K562 (cell line): ENCODE data around the gene SLC41A3. TPM values are rescaled to one million over a fixed set of nuclear protein-coding genes. Genes with fewer than 3 reads are reported as not detected.
A peak's percentile ranks its signal among the peaks of the same experiment; 100 is the strongest.

Experiments used
- ATAC-seq: fragments of 200-7000 bp; cut with Tn5 transposase; 3 replicates; pipeline ENCODE4 v1.9.1; 2020; ENCODE audit warnings: moderate library complexity
- BruUV-seq: library from RNA; stranded (reverse); fragments of 400-500 nt; replicated peaks from 2 replicates; lab custom pipeline; 2021; lab: Mats Ljungman, UMichigan
- CTCF ChIA-PET: fragments of 300-600 bp; formaldehyde crosslinking; extraction: SDS; loops from one replicate; lab custom pipeline; 2021; ENCODE audit warnings: low intra/inter-chr PET ratio; lab: Yijun Ruan, JAX
- POLR2A ChIA-PET: fragments of 300-600, 350-650 bp; sonication (Branson Sonifier 250); formaldehyde crosslinking; extraction: SDS; loops from one replicate; lab custom pipeline; 2021; ENCODE audit warnings: antibody characterized with exemption, inconsistent platforms; lab: Yijun Ruan, JAX
- DNase-seq, 4 experiments: peaks; one replicate each; pipeline versions ENCODE4 v3.0.0 to v3.0.0-alpha.2; 2011 to 2018; ENCODE audit warnings: low spot score in 3 of 4, mixed read lengths in 3 of 4; ENCODE audit errors: extremely low read depth in 1 of 4
- FAIRE-seq: peaks from 2 replicates; lab custom pipeline; 2011; peaks lifted over from hg19 to GRCh38; lab: Jason Lieb, UNC
- H2AFZ ChIP-seq: 2 replicates; pipeline ENCODE4 v1.6.0; 2011; ENCODE audit warnings: low read depth, low read length, control low read depth, inconsistent platforms
- H3K27ac ChIP-seq: fragments of 200-600 bp; 3 replicates; pipeline ENCODE4 v1.8.0; 2011; ENCODE audit warnings: low read depth, mild to moderate bottlenecking, control low read depth, inconsistent platforms, low read length, moderate library complexity, mixed read lengths; ENCODE audit errors: extremely low read depth
- H3K27me3 ChIP-seq, 2 experiments: fragments of 300-600 bp in 1 of 2; 2 replicates in 1 of 2; 3 replicates in 1 of 2; pipeline versions ENCODE4 v1.6.0 to v1.8.0; 2011; ENCODE audit warnings: inconsistent platforms in 2 of 2, low read length in 2 of 2, mild to moderate bottlenecking in 1 of 2, mixed read lengths in 1 of 2, moderate library complexity in 1 of 2; ENCODE audit not compliant: control insufficient read depth in 2 of 2, insufficient read depth in 2 of 2
- H3K36me3 ChIP-seq: fragments of 300-600 bp; 3 replicates; pipeline ENCODE4 v1.8.0; 2011; ENCODE audit warnings: mild to moderate bottlenecking, low read length, inconsistent platforms; ENCODE audit not compliant: control insufficient read depth, insufficient read depth
- H3K4me1 ChIP-seq, 2 experiments: fragments of 200-600 bp in 1 of 2; replicated peaks in 1 of 2; 2 replicates in 1 of 2; 3 replicates in 1 of 2; pipeline versions ENCODE4 v1.5.1 to v1.8.0; 2011; ENCODE audit warnings: inconsistent platforms in 2 of 2, low read length in 2 of 2, mild to moderate bottlenecking in 1 of 2, mixed read lengths in 1 of 2, moderate library complexity in 1 of 2; ENCODE audit not compliant: control insufficient read depth in 2 of 2, insufficient read depth in 2 of 2
- H3K4me2 ChIP-seq: 2 replicates; pipeline ENCODE4 v1.6.1; 2011; ENCODE audit warnings: low read length, control low read depth, inconsistent platforms, mixed read lengths; ENCODE audit not compliant: insufficient read depth
- H3K4me3 ChIP-seq: fragments of 200-600 bp; sonication (generic), shearing (Covaris generic); 2 replicates; pipeline ENCODE4 v1.5.1; 2016; ENCODE audit warnings: control low read depth, inconsistent platforms
- H3K79me2 ChIP-seq: fragments of 200-600 bp; 3 replicates; pipeline ENCODE4 v1.8.0; 2011; ENCODE audit warnings: low read length, inconsistent platforms; ENCODE audit not compliant: control insufficient read depth, insufficient read depth
- H3K9ac ChIP-seq, 2 experiments: 2 replicates each; pipeline versions ENCODE4 v1.6.0 to v1.6.1; 2011; ENCODE audit warnings: low read depth in 2 of 2, low read length in 2 of 2, control low read depth in 1 of 2, inconsistent platforms in 1 of 2, mild to moderate bottlenecking in 1 of 2, mixed read lengths in 1 of 2; ENCODE audit not compliant: insufficient read depth in 1 of 2
- H3K9me1 ChIP-seq: one replicate; pipeline ENCODE4 v1.6.0; 2011; ENCODE audit warnings: inconsistent platforms, mild to moderate bottlenecking, low read length, moderate library complexity; ENCODE audit not compliant: control insufficient read depth, insufficient read depth
- H3K9me3 ChIP-seq: replicated peaks from 2 replicates; pipeline ENCODE4 v1.5.1; 2011; ENCODE audit warnings: low read depth, low read length, inconsistent platforms; ENCODE audit not compliant: control insufficient read depth, insufficient read depth
- H4K20me1 ChIP-seq: replicated peaks from 2 replicates; pipeline ENCODE4 v1.6.1; 2011; ENCODE audit warnings: low read length, inconsistent platforms, mixed read lengths; ENCODE audit not compliant: control insufficient read depth, insufficient read depth
- MTA1 ChIP-seq: fragments of 450-650 bp; IDR thresholded peaks from 2 replicates; pipeline ENCODE4 v1.6.1; 2017; ENCODE audit warnings: borderline replicate concordance
- ZNF124 ChIP-seq: sonication (generic); formaldehyde crosslinking; IDR thresholded peaks from 2 replicates; pipeline ENCODE4 v1.8.1; 2022; ENCODE audit warnings: missing genetic modification reagents
- ZNF347 ChIP-seq: fragments of 450-650 bp; formaldehyde crosslinking; IDR thresholded peaks from 2 replicates; pipeline ENCODE4 v1.4.0; 2020; ENCODE audit warnings: low read depth, mild to moderate bottlenecking, moderate library complexity
- WGBS: fragments of 100-300 bp; shearing (Covaris generic); methylation state at CpG from one replicate; pipeline ENCODE4 v1.1.6; 2016; ENCODE audit warnings: low coverage, mixed read lengths; ENCODE audit not compliant: insufficient coverage; ENCODE audit errors: missing lambda C conversion rate; 5-methylcytosine and 5-hydroxymethylcytosine counted together
- in situ Hi-C: fragments of 300-500 bp; cut with MboI; formaldehyde crosslinking; loops from 4 replicates; pipeline ENCODE4 v1.15.0; 2018; ENCODE audit warnings: inconsistent platforms, mixed read lengths
- intact Hi-C: fragments of 100-400 bp; cut with micrococcal nuclease; formaldehyde crosslinking; loops from 2 replicates; pipeline ENCODE4 v1.14.2; 2022
- polyA plus RNA-seq, 8 experiments: library from polyadenylated mRNA; depleted of rRNA in 4 of 8; stranded (reverse) in 5 of 8; unstranded in 3 of 8; fragments of >200 nt; fragmentation: Nextera tagmentation in 2 of 8; fragmentation: Illumina TruSeq in 1 of 8; extraction: Ambion mirVana in 2 of 8; extraction: Trizol in 1 of 8; gene quantifications; 2 replicates each; pipeline versions ENCODE4 v1.2.1 to v1.2.3, GENCODE V29; 2011 to 2014; ENCODE audit warnings: inconsistent platforms in 1 of 8, missing spikeins in 1 of 8
- total RNA-seq, 7 experiments: library from RNA; depleted of rRNA in 6 of 7; stranded (reverse); fragments of >200 nt in 6 of 7; fragmentation: Illumina TruSeq in 2 of 7; extraction: Trizol in 2 of 7; gene quantifications; 2 replicates each; pipeline versions ENCODE4 v1.2.1 to v1.2.3, GENCODE V29; 2011 to 2021; ENCODE audit warnings: low replicate concordance in 1 of 7
- TF ChIP-seq, protein P1 (sequence below): sonication (generic); formaldehyde crosslinking; IDR thresholded peaks from 2 replicates; pipeline ENCODE4 v1.9.0; 2022; ENCODE audit warnings: mild to moderate bottlenecking, missing genetic modification reagents
- TF ChIP-seq, protein P2 (sequence below): fragments of 250-450 bp; sonication (Bioruptor Pico); IDR thresholded peaks from 2 replicates; pipeline ENCODE4 v1.8.0; 2021; ENCODE audit warnings: mild to moderate bottlenecking, moderate library complexity
- TF ChIP-seq, protein P3 (sequence below): conservative IDR thresholded peaks from 2 replicates; pipeline ENCODE4 v1.6.1; 2011; ENCODE audit warnings: low read depth, mild to moderate bottlenecking, low read length; ENCODE audit not compliant: control insufficient read depth
- TF ChIP-seq, protein P4 (sequence below), 3 experiments: IDR thresholded peaks in 2 of 3; conservative IDR thresholded peaks in 1 of 3; 2 replicates each; pipeline ENCODE4 v1.5.1; 2011 to 2012; ENCODE audit warnings: low read length in 3 of 3, mild to moderate bottlenecking in 3 of 3, control low read depth in 2 of 3, improper control_type of control experiment in 1 of 3, inconsistent platforms in 1 of 3, low read depth in 1 of 3, mixed read lengths in 1 of 3, moderate library complexity in 1 of 3; ENCODE audit not compliant: insufficient read depth in 2 of 3

Gene SLC41A3
- total and polyA plus RNA-seq, 9 of the 15 experiments (the other 6 are each of a cell fraction or from before 2014, with no cell fraction given): 4.1 to 20.7 (median 11.2) TPM

DNA sequence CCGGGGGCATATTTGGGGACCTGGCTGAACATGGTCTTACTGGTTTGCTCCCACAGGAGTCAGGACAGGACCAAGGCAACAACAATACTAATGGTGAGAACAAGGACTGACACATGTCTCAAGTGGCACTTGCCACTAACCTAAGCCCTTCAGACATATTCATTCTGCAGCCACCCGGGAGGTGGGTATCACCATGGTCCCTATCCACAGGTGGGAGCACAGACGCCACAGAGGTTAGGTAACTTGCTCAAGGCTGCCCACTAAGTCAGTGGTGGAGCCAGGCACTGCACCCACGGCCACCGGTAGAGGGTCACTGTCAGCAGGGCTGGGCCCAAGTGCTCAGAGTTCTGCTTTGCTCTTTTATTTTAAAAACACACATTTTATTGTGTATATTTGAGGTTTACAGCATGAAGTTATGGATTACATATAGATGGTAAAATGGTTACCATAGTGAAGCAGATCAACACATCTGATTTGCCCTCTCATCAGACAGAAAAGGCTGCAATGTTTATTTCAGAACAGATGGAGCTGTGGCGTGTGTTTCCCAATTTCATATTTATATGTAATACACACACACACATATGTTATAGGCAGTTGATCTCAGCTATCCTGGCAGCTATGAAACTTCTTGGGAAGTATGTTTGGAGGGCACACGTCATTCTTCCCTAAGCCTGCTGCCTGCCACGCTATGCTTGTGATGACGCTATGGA lies 30.0 kb upstream of the SLC41A3 start:
- Histone ChIP-seq H3K4me2 (no peak overlapping the region), H3K27me3 (peaks cover 0 to 40% of the 10 kb centered on the region in 2 experiments; a peak in 2 of 5 replicates), H3K79me2 (no peaks in the 10 kb centered on the region), H3K36me3 (no peaks in the 10 kb centered on the region), H3K27ac (no peak overlapping the region), H2AFZ (no peak overlapping the region), H3K9me3 (no peaks in the 10 kb centered on the region), H4K20me1 (0 out of 2 replicates have a peak, but pooled peaks cover 3% of the 10 kb centered on the region), H3K9ac (no peak overlapping the region), H3K9me1 (no peaks in the 10 kb centered on the region), H3K4me1 (no peaks in the 10 kb centered on the region), H3K4me3 (no peak overlapping the region)
- CTCF ChIA-PET: no interaction called here
- POLR2A ChIA-PET: no interaction called here
- ATAC-seq (peak; percentile 96), FAIRE-seq (no peak), DNase-seq (peak; percentile 3 to 48 (median 34))
- WGBS: 30% methylated on average over 8 of the region's 9 CpGs
- intact Hi-C loops: no loop called here
- no TSS peak for BruUV-seq
- TF ChIP-seq, protein P1, sequence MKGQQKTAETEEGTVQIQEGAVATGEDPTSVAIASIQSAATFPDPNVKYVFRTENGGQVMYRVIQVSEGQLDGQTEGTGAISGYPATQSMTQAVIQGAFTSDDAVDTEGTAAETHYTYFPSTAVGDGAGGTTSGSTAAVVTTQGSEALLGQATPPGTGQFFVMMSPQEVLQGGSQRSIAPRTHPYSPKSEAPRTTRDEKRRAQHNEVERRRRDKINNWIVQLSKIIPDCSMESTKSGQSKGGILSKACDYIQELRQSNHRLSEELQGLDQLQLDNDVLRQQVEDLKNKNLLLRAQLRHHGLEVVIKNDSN: no peak
- no peak for TF ChIP-seq ZNF347 (CRISPR knock-in tag)
- TF ChIP-seq MTA1: no peak
- TF ChIP-seq, protein P2, sequence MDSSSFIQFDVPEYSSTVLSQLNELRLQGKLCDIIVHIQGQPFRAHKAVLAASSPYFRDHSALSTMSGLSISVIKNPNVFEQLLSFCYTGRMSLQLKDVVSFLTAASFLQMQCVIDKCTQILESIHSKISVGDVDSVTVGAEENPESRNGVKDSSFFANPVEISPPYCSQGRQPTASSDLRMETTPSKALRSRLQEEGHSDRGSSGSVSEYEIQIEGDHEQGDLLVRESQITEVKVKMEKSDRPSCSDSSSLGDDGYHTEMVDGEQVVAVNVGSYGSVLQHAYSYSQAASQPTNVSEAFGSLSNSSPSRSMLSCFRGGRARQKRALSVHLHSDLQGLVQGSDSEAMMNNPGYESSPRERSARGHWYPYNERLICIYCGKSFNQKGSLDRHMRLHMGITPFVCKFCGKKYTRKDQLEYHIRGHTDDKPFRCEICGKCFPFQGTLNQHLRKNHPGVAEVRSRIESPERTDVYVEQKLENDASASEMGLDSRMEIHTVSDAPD (CRISPR knock-in tag): no peak
- no peak for TF ChIP-seq ZNF124 (CRISPR knock-in tag)
- TF ChIP-seq, protein P3, sequence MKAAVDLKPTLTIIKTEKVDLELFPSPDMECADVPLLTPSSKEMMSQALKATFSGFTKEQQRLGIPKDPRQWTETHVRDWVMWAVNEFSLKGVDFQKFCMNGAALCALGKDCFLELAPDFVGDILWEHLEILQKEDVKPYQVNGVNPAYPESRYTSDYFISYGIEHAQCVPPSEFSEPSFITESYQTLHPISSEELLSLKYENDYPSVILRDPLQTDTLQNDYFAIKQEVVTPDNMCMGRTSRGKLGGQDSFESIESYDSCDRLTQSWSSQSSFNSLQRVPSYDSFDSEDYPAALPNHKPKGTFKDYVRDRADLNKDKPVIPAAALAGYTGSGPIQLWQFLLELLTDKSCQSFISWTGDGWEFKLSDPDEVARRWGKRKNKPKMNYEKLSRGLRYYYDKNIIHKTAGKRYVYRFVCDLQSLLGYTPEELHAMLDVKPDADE: no peak
- TF ChIP-seq, protein P4, sequence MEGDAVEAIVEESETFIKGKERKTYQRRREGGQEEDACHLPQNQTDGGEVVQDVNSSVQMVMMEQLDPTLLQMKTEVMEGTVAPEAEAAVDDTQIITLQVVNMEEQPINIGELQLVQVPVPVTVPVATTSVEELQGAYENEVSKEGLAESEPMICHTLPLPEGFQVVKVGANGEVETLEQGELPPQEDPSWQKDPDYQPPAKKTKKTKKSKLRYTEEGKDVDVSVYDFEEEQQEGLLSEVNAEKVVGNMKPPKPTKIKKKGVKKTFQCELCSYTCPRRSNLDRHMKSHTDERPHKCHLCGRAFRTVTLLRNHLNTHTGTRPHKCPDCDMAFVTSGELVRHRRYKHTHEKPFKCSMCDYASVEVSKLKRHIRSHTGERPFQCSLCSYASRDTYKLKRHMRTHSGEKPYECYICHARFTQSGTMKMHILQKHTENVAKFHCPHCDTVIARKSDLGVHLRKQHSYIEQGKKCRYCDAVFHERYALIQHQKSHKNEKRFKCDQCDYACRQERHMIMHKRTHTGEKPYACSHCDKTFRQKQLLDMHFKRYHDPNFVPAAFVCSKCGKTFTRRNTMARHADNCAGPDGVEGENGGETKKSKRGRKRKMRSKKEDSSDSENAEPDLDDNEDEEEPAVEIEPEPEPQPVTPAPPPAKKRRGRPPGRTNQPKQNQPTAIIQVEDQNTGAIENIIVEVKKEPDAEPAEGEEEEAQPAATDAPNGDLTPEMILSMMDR (IDR thresholded peaks at IDR 0.05 in 2 of 3, conservative IDR thresholded peaks at IDR 0.05 in 1 of 3; ENCODE audit: insufficient read depth in 2 of 3, low read depth in 1 of 3, low read length in 3 of 3): peak; percentile 32 to 65 (median 50)
- in situ Hi-C loops: no loop called here
